ENCODE data around the gene SAP30BP. TPM values are rescaled to one million over a fixed set of nuclear protein-coding genes. Genes with fewer than 3 reads are reported as not detected.
"Not testable (repeated sequence)": the region's sequence is repeated elsewhere in the genome, so short reads cannot be mapped to it uniquely, and the experiment has no call there.

SAP30BP gene
- total and polyA plus RNA-seq, 5 experiments from 2014 or later = 57.8 to 121 (median 72.0) TPM

DNA sequence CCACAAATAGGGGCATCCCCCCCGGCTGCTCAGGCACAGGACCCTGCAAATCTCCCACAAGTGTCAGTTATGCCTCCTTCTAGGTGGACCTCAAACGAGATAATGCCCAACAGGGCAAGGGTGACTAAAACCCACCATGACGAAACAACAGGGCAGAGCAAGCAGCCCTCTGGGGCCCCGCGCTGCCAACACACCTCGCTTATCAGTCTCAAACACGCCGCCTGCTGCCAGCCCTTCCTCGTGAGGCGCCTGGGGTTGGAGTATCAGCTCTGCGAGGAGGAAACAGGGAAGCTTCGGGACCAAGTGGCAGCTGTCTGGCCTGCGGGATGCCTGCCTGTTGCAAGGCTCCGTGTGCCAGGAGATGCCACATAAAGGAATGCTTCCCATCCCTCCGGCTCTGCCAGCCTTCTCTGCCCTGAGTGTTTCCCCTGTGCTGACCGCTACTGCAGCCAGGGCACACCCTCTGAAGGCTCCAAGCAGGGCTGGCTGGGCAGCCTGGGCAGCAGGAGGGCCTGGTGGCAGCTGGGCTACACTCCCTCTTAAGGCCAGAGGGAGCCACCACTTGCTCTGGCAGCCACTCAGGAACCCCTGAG is 31.4 kb upstream of the SAP30BP start:
- DNase-seq (no peak), ATAC-seq (no peak)
- Mint-ChIP-seq H3K4me1 (peaks cover 3 to 13% (median 6%) of the 10 kb centered on the region in 4 donors), H3K27me3 (no peaks in the 10 kb centered on the region), H3K9me3 (no peaks in the 10 kb centered on the region), H3K4me3 (no peak overlapping the region), H3K36me3 (no peaks in the 10 kb centered on the region), H3K27ac (no peak overlapping the region)
- POLR2A ChIA-PET = no interaction called here

DNA sequence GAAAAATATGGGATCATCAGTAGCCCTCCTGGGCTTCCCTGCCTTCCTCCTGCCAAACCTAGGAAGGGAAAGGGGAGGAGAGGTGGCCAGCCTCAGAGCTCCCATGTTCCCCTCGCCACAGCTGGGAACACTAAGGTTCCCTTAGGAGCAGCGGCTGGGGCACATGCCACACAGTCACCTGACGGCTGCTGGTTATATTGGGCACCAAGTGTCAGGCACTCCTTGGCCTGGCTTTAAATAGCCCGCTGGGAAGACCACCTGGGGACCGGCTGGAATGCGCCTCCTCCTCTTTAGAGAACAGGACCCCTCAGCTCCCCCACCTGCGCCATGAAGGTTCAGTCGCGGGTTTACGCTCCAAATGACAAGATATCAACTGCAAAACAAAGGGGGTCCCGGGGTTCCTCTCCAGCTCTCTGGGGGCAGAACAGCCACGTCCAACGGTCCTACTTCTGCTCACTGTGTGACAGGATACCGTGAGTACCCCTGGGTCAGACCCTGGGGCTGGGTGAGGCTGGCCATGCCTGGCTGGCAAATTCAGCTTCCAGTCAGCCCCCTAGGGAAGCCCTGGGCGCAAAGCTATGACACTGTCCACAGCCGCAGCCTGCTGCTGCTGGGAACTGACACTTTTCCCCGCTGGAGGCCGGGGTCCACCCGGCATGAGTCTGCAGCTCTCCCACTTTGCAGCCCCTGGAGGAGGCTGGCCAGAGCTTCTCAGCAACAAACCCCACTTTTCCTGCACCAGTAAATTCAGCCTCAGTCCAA is 30.6 kb upstream of the SAP30BP start:
- no peak overlapping the region for H3K4me3 Mint-ChIP-seq
- H3K27ac Mint-ChIP-seq = no peak overlapping the region
- peaks cover 3 to 13% (median 6%) of the 10 kb centered on the region in 4 donors for H3K4me1 Mint-ChIP-seq
- POLR2A ChIA-PET = interaction anchor here (1.1 kb wide), 1 partner anchor 69 kb away, joined by 3 read pairs; no protein-coding TSS in a partner anchor
- H3K27me3 Mint-ChIP-seq = no peaks in the 10 kb centered on the region
- H3K36me3 Mint-ChIP-seq = no peaks in the 10 kb centered on the region
- ATAC-seq = no peak
- no peak for DNase-seq
- H3K9me3 Mint-ChIP-seq = no peaks in the 10 kb centered on the region

DNA sequence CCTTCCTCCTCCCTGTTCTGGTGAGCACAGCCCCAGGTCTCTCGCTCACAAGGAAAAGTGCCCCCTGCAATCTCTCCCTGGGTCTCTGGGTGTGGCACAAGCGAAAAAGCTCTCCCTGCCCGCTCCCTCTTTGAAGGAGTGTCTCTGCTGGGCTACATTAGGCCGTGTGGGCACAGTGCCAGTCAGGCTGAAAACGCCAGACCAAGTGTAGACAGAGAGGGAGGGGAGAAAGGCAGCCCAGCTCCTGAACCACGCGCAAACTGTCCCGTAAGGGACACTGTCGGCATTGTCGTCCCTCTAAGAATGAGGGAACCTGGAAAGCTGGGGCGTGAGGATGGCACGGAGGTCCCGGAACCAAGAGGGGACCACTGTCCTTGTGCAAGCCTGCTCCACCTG is 30.0 kb upstream of the SAP30BP start:
- ATAC-seq = no peak
- no peaks in the 10 kb centered on the region for H3K27me3 Mint-ChIP-seq
- peaks cover 3 to 13% (median 6%) of the 10 kb centered on the region in 4 donors for H3K4me1 Mint-ChIP-seq
- H3K36me3 Mint-ChIP-seq = no peaks in the 10 kb centered on the region
- DNase-seq = no peak
- POLR2A ChIA-PET = interaction anchor here (1.1 kb wide), 1 partner anchor 68 kb away, joined by 3 read pairs; no protein-coding TSS in a partner anchor
- no peak overlapping the region for H3K4me3 Mint-ChIP-seq
- H3K27ac Mint-ChIP-seq = no peak overlapping the region
- no peaks in the 10 kb centered on the region for H3K9me3 Mint-ChIP-seq

DNA sequence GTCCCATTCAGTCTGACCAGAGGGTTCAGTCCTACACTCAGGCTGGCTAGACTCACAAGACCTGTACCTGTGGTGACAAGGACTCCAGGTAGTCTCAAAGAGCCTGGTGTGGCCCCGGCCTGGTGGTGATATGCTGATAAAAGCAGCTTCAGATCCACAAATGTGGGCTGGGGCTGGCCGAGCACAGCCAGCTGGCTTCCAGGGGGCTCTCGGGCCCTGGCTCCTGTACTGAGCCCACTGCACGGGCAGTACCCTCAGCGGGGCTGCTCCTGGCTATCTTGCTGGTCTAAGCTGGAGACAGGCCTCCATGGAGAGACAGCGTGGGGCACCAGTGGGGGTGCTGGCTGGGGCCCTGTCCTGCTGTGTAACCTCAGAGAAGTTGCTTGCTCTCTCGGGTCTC is 29.6 kb upstream of the SAP30BP start:
- ATAC-seq (no peak), DNase-seq (no peak)
- H3K27ac Mint-ChIP-seq = no peak overlapping the region
- POLR2A ChIA-PET = interaction anchor here (0.6 to 1.1 kb wide), 3 partner anchors 68 to 352 kb away, joined by 3 to 6 read pairs (median 5); no protein-coding TSS in a partner anchor
- H3K4me3 Mint-ChIP-seq = no peak overlapping the region
- H3K36me3 Mint-ChIP-seq = no peaks in the 10 kb centered on the region
- H3K4me1 Mint-ChIP-seq = peaks cover 3 to 13% (median 6%) of the 10 kb centered on the region in 4 donors
- no peaks in the 10 kb centered on the region for H3K9me3 Mint-ChIP-seq
- no peaks in the 10 kb centered on the region for H3K27me3 Mint-ChIP-seq

DNA sequence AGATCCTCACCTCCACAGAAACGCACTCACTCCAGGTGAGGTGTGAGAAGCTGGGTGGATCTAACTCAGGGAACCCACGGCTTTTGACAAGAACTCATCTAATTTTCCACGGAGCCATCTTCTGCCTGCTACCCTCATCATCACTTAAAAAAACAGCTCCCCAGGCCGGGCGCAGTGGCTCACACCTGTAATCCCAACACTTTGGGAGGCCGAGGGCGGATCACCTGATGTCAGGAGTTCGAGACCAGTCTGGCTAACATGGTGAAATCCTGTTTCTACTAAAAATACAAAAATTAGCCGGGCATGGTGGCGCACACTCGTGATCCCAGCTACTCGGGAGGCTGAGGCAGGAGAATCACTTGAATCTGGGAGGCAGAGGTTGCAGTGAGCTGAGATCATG is 29.1 kb upstream of the SAP30BP start:
- ATAC-seq, H3K36me3 Mint-ChIP-seq, H3K4me3 Mint-ChIP-seq, H3K9me3 Mint-ChIP-seq, H3K27ac Mint-ChIP-seq, DNase-seq, H3K27me3 Mint-ChIP-seq: not testable (repeated sequence)
- POLR2A ChIA-PET = interaction anchor here (0.6 kb wide), 2 partner anchors 167 to 351 kb away, joined by 5 to 6 read pairs; no protein-coding TSS in a partner anchor
- peaks cover 3 to 10% (median 6%) of the 10 kb centered on the region in 4 donors for H3K4me1 Mint-ChIP-seq

DNA sequence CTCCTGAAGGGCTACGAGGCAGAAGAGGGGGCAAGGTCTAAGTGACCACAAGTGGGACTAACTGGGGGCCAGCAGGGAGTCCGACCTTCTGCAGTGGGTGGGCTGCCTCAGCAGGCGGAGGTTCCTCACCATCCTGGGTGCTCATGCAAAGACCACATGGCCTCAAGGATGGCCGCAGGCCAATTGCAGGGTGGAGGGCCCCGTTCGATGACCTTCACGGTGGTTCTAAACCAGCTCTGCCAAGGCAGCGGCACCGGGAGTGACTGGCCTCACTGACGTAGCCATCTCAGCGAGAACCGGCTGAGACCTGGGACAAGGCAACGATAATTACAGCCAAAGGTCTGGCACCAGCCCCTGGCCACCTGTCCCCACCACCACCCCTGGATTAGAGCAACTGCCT is 28.2 kb upstream of the SAP30BP start:
- POLR2A ChIA-PET = no interaction called here
- Mint-ChIP-seq H3K4me3 (no peak overlapping the region), H3K27me3 (no peaks in the 10 kb centered on the region), H3K9me3 (no peaks in the 10 kb centered on the region), H3K27ac (no peak overlapping the region), H3K4me1 (peaks cover 2 to 4% (median 3%) of the 10 kb centered on the region in 4 donors), H3K36me3 (no peaks in the 10 kb centered on the region)
- DNase-seq = no peak
- ATAC-seq = no peak

DNA sequence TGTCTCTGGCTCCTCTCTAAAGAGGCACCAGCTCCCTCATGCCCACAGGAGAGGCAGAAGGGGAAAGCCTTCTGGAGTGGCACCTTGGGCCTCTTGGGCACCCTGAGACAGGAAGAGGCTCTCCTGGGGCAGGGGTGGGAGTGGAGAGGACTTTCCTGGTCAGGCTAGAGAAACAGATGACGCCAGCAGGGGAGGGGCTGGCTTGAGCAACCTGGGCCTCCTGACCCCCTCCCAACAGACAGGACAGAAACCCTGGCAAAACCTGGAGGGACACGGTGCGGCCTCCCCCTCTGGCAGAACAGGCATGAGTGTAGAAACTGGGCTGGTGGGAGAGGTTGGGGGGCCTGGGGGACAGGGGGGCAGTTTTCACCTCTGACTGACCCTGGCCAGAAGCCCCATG is 27.8 kb upstream of the SAP30BP start:
- ATAC-seq = no peak
- Mint-ChIP-seq H3K27me3 (no peaks in the 10 kb centered on the region), H3K4me3 (no peak overlapping the region), H3K27ac (no peak overlapping the region), H3K4me1 (peaks cover 0 to 2% (median under 1%) of the 10 kb centered on the region in 4 donors), H3K9me3 (no peaks in the 10 kb centered on the region), H3K36me3 (peaks cover 0 to 3% (median 0%) of the 10 kb centered on the region in 3 donors)
- DNase-seq = no peak
- POLR2A ChIA-PET = no interaction called here

DNA sequence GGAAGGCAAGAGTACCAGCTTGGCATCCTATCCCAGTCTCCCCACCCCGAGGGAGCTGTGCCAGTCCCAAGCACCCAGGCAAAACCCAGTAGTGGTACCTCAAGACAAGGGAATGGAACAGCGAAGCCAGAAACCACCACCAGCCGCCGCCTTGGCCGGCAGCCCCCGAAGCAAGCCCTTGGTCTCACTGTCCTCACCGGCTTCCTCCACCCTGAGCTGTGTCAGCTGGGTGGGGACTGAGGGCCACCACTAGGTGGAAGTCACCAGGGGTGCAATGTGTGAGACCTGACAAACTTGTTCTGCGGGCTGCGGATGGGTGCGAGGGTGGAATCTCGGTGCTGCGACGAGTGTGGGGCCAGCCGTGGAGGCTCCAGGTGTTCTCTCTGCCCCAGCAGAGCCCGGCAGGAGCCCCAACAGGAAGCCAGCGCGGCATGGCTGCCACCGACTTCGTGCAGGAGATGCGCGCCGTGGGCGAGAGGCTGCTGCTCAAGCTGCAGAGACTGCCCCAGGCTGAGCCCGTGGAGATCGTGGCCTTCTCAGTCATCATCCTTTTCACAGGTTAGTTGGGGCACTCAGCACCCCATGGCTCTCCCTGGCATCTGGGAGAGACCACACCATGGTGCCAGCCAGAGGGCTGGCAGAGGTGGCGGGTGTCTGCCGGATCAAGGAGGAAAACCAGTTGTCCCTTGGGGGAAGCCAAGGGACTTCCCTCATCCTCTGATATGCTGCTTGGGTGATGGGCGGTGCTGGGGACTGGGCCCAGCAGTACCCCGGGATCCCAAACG is 27.2 kb upstream of the SAP30BP start:
- Mint-ChIP-seq H3K27me3 (no peaks in the 10 kb centered on the region), H3K4me3 (no peak overlapping the region), H3K36me3 (peaks cover 0 to 3% (median 0%) of the 10 kb centered on the region in 3 donors), H3K4me1 (peaks cover 0 to 2% (median 0%) of the 10 kb centered on the region in 4 donors), H3K9me3 (no peaks in the 10 kb centered on the region), H3K27ac (peak overlapping the region in 2 of 10 donors; percentile 4 to 35)
- POLR2A ChIA-PET = no interaction called here
- DNase-seq = no peak
- no peak for ATAC-seq

DNA sequence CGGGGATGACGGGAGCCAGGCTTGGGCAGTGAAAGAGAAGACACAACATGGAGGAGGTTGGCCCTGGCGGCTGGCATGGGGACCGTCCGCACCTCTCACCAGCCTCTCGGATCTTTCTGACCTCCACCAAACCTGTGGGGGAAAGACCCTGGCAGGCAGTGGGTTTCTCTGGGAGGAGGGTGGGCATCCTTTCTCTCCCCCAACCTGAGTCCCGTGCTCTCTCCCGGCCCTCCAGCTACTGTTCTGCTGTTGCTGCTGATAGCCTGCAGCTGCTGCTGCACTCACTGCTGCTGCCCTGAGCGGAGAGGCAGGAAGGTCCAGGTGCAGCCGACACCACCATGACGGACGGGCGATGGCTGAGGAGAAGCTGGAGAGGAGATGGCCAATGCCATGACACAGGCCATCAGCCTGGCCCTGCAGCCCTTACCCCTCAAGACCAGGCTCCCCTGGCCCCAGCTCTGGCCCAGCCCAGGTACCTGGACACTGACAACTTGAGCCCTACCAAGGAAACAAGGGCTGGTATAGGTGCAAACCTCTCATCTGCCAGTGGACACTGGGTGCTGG is 26.5 kb upstream of the SAP30BP start:
- Mint-ChIP-seq H3K27me3 (no peaks in the 10 kb centered on the region), H3K27ac (peak overlapping the region in 1 of 10 donors; percentile 35), H3K4me3 (no peak overlapping the region), H3K4me1 (peaks cover 0 to 2% (median 0%) of the 10 kb centered on the region in 4 donors), H3K36me3 (peaks cover 0 to 7% (median 0%) of the 10 kb centered on the region in 3 donors), H3K9me3 (no peaks in the 10 kb centered on the region)
- POLR2A ChIA-PET = no interaction called here
- DNase-seq (no peak), ATAC-seq (no peak)

DNA sequence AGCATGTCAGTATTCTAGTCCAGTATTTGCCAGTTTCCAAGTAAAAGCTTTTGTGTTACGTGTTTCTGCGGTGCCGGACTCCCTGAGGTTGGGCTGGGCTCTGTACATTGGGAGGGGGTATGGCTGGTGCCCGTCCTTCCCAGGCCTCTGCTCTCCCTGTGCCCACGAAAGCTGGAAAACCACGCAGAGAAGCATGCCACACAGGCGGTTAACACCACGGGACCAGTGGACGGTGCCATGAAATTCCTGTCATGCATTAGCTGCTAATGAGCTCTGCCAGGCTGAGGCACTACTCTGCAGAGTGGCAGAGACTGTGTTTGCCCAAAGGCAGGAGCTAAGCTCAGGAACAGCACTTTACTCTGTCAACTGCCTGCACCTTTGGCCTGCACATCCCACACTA is 25.8 kb upstream of the SAP30BP start:
- Mint-ChIP-seq H3K27me3 (no peaks in the 10 kb centered on the region), H3K36me3 (peaks cover 0 to 9% (median 0%) of the 10 kb centered on the region in 3 donors)

DNA sequence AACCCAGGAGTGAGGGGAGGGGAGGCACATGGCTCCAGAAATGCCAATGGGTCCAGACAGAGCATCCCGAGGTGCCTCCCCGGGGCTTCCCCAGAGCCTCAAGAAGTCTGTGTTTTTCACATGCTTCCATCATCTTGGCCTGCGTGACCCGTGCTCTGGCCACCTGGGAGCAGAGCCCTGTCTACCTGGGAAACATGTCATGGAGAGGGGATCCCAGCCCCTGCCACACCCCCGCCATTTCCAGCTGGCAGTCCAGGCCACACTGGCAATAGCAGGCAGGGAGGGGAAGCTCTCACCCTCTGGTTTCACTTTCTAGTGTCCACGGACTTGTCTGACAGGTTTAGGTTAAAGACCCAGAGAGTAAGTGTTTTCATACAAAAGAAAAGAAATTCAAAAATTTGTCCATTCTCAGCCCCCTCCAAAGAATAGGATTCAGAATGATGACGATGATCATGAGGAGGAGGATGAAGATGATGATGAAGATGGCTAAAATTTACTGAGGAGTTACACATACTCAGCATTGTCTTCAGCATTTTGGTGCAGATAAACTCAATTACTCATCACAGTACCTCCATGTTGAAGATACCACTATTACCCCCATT is 24.9 kb upstream of the SAP30BP start:
- Mint-ChIP-seq H3K27ac (no peak overlapping the region), H3K4me1 (peaks cover 0 to 7% (median 4%) of the 10 kb centered on the region in 4 donors), H3K4me3 (no peak overlapping the region), H3K27me3 (no peaks in the 10 kb centered on the region), H3K9me3 (no peaks in the 10 kb centered on the region), H3K36me3 (peaks cover 0 to 9% (median 0%) of the 10 kb centered on the region in 3 donors)
- ATAC-seq (no peak), DNase-seq (no peak)
- POLR2A ChIA-PET = no interaction called here

More for the DNA sequence above, 25.8 kb upstream of the SAP30BP start:
- Mint-ChIP-seq H3K9me3 (no peaks in the 10 kb centered on the region), H3K4me1 (peaks cover 0 to 6% (median 4%) of the 10 kb centered on the region in 4 donors), H3K27ac (no peak overlapping the region), H3K4me3 (no peak overlapping the region)
- no peak for ATAC-seq
- no peak for DNase-seq
- POLR2A ChIA-PET = no interaction called here
